ENCODE data around the gene BLOC1S5.

DNA sequence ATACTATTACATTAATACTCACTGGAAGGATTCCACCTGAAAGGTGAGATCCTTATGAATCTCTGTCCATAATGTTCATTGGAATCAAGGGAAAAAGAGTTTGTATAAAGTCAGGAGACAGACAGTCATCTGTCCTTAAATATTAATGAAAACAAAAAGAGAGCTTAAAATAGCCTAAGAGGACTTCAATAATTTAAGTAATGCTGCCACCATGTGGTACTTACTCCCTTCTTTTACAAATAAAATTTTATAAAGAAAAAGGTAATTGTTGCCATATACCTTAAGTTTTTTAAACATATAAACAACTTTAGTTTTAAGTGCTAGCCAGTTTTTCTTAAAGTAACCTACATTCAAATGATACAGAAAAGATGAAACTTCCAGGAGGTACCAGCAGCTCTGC is 5.1 kb downstream of the BLOC1S5 start:
- TF ChIP-seq, protein P1, sequence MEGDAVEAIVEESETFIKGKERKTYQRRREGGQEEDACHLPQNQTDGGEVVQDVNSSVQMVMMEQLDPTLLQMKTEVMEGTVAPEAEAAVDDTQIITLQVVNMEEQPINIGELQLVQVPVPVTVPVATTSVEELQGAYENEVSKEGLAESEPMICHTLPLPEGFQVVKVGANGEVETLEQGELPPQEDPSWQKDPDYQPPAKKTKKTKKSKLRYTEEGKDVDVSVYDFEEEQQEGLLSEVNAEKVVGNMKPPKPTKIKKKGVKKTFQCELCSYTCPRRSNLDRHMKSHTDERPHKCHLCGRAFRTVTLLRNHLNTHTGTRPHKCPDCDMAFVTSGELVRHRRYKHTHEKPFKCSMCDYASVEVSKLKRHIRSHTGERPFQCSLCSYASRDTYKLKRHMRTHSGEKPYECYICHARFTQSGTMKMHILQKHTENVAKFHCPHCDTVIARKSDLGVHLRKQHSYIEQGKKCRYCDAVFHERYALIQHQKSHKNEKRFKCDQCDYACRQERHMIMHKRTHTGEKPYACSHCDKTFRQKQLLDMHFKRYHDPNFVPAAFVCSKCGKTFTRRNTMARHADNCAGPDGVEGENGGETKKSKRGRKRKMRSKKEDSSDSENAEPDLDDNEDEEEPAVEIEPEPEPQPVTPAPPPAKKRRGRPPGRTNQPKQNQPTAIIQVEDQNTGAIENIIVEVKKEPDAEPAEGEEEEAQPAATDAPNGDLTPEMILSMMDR (IDR thresholded peaks at IDR 0.05), result peak in 1 of 4 experiments; percentile 13
- TF ChIP-seq EP300 (IDR thresholded peaks at IDR 0.05), result no peak

All from sigmoid colon (tissue), 4 donors.